KBM-7 (cell line): ENCODE measurements around the gene CDKAL1.

Experiments
- DNase-seq: peaks from one replicate; pipeline ENCODE4 v3.0.0-alpha.2; 2015
- in situ Hi-C: fragments of 300-500 bp; cut with MboI; formaldehyde crosslinking; loops from 2 replicates; pipeline ENCODE4 v1.14.3; 2020; ENCODE audit warnings: low sequenced_read_pairs, low pct_unique_long_range_greater_than_20kb, mixed read lengths

CDKAL1 gene

DNA sequence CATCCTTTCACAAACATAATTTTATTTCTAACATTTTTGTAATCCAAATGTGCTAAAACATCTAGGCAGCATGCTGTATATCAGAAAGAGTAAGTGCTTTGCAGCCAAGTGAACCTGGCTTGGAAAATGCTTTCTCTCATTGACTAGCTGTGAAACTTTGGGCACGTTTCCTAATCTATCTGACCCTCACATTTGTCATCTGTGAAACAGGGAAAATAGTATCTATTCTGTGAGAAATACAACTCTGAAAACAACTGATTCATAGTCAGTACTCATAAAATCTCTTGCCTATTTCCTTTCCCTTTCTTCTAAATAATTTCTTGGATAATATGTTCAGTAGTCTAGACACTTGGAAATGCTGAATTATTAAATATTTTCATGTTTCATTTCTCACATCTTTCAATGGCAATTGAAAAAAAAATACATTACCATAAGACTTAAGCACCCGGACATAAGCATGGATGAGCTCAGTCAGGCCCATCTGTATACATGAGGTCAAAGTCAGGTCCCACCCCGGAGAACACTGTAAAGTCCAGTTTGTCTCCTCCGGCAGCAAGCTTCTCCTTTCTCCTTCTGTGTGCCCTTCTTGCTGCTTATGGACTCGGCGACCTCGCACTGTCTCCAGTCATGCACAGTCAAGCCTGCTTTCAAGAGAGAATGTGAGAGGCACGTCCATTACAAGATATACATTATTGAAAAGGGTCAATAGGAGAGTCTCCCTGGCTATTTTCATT is 604.2 kb downstream of the CDKAL1 start:
- in situ Hi-C loops: no loop called here
- no peak for DNase-seq

DNA sequence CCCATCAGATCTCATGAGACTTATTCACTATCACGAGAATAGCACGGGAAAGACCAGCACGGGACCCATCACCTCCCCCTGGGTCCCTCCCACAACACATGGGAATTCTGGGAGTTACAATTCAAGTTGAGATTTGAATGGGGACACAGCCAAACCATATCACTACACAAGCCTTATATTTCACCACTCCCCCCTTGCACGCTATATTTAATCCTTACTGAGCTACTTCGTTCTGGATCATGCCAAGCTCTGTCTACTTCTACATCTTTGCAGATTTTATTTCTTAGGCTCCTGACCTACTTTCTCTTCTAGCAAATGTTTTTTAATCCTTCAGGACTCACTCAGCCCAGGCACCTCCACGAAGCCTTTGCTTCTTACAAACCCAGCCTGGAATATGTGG is 606.7 kb downstream of the CDKAL1 start:
- no peak for DNase-seq
- in situ Hi-C loops: no loop called here

DNA sequence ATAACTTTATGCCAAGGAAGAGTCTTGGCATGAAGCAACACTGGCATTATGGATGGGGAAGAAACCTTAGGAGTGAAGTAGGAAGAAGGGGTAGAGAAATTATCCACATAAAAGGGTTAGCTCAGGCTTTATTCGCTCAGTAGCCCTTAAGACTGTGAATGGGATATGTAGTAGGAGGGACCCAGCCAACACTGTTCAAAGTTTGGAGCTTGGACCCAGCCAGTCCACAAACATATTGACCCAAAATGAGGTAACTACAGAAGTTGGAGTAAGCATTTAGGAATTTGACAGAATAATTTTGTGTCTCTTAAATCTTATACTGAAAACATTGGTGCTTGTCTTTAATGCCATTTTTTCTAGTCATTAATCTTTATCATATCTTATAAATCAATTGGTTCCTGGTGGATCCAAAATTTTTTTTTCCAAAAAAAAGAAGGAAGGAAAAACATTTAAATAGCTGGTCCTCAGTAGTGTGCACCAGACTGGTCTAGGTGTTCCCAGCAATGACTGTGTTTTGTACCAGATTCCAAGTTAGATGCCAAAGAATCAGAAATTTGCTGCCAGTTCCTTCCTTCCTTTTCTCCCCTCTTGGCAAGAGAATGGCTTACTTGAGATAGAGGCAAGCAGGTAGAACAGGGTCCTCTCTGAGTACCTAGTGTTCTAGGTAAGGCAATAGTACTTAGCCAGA is 607.5 kb downstream of the CDKAL1 start:
- in situ Hi-C loops: no loop called here
- no peak for DNase-seq

DNA sequence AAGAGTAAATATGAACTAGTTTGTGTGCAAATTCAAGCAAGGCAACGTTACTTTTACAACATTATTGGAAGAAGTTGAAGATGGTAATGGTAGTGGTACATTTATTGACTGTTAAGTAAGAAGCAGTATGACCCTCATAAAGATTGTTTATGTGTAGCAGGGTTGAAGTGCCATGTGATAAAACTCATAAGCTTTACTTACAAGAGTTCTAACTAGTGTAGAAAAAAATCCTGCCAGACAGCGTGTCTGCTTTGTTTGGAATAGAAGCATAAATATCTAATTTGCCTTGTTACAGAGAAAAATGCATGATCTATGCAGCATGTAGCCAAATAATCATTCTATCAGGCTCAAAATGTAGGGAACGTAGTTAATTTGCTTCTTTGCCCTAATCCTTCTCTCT is 608.5 kb downstream of the CDKAL1 start:
- DNase-seq: no peak
- in situ Hi-C loops: no loop called here

DNA sequence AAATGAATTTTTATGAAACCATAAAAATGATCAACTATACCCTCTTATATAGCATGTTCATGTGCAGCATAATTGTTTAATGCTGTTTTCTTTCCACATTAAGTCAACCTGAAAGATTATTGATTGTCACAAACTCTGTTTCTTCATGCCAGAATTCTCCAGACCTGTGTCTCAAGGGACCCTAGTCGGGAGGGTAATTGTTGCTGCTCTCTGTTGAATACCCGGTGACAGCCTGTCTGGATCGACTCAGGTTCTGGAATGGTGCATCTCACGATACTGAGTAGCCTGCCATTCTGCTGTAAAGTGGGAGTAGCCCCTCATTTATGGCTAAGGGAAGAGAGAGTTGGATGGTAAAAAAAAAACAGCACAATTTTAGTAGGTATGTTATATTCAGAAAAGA is 609.4 kb downstream of the CDKAL1 start:
- in situ Hi-C loops: no loop called here
- no peak for DNase-seq

DNA sequence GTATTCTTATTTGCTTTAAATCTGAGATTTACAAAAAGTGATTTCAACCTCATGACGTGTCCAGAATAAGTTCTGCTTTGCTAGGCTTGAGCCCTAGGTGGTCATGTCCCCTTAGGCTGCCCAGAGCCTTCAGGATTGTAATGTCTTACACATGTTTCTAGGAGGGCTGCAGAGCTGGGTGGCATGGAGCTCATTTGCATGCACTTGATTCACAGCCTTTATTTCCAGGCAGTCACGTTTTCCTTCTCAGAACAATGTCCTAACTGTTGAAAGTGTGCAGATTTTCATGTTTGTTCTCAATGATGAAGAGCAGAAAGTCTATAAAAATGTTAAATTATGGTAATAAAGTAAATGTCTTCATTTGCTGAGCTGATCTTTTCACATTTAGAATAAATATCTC is 610.7 kb downstream of the CDKAL1 start:
- in situ Hi-C loops: no loop called here
- no peak for DNase-seq

DNA sequence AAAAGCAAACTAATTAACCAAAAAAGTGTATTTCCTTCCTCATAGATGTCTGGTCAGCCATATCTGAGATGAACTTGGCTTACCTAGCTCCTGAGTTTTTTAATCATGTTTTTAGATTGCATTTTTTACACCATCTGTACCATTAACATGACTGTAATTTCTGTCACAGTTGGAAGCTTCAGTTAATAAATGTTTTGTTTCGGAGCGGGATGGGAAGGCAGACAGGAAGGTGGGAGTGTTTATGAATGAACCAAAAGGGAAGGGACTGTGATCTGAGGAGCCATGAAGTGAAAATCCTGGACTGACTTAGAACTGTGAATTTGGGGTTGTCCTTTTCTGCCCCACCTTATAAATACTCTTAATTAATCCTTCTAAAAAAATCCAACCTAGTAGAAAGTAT is 613.7 kb downstream of the CDKAL1 start:
- DNase-seq: peak; percentile 12
- in situ Hi-C loops: no loop called here

DNA sequence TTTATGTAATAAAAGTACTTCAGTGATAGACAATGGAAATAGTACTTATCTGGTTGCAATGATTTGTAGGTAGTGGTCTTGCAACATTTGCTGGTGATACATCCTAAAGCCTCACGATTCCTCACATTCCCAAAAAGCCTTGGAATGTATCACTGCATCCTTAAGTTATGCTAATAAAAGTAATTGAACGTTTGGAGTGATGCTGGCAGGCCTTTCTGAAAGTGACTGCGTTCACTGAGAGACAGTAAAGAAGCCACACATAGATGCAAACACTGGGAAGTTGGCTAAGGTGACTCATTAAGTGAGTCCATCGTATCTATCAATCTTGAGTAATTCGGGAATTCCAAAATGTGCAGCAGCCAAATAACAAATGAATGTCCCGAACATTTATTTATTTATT is 615.2 kb downstream of the CDKAL1 start:
- no peak for DNase-seq
- in situ Hi-C loops: no loop called here

DNA sequence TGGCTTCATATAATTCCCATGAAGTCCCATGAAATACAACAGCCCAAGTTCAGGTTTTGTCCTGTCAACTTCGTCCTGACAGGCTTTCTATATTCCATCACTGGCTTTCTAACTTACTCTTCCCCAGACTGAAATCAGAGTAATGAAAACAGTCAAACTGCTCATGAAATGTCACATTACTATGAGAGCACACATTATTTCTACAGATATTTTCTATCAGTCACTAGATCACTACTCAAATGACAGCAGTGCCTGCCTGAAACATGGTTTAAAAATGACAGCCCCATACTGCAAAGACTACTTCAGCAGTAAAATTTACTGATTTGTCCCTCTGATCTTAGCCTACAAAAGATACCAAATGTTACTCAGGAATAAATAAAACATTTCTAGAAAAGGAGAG is 616.4 kb downstream of the CDKAL1 start:
- no peak for DNase-seq
- in situ Hi-C loops: no loop called here

DNA sequence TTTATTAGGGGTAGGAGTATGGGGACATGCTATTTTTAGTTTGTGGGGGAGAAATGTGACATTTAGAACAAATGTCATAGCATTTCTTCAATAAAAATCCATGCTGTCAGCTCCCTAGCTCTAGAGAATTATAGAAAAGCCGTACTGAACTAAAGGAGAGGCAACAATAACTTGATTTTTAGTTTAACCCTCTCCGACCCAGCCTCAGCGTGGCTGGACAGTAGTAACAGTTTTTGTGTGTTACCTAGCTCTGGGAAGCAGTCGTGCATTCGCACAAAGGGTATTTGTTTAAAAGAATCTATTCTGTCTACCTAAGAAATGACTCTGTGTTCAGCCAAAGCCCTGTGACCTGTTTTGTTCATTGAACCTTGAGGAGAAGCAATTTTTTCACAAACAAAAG is 616.9 kb downstream of the CDKAL1 start:
- in situ Hi-C loops: no loop called here

DNA sequence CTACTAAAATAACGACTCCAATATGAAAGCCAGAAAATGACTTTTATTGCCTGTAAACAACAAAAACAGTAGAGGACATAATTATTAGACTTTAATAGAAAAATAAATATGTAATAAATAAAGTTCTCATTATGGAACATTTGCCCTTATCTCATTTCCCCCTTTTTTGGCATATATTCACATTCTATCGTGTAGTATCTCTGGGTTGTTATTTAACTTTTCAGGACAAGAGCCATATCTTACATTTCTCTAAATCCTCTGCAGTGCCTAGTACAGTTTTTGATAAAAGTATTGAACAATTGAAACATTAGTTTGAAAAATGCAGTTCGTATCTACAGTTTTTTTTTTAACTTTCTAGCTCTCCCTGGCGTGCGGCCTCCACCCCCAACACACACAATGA is 617.3 kb downstream of the CDKAL1 start:
- in situ Hi-C loops: no loop called here
- DNase-seq: no peak

More for the DNA sequence above, 616.9 kb downstream of the CDKAL1 start:
- no peak for DNase-seq

DNA sequence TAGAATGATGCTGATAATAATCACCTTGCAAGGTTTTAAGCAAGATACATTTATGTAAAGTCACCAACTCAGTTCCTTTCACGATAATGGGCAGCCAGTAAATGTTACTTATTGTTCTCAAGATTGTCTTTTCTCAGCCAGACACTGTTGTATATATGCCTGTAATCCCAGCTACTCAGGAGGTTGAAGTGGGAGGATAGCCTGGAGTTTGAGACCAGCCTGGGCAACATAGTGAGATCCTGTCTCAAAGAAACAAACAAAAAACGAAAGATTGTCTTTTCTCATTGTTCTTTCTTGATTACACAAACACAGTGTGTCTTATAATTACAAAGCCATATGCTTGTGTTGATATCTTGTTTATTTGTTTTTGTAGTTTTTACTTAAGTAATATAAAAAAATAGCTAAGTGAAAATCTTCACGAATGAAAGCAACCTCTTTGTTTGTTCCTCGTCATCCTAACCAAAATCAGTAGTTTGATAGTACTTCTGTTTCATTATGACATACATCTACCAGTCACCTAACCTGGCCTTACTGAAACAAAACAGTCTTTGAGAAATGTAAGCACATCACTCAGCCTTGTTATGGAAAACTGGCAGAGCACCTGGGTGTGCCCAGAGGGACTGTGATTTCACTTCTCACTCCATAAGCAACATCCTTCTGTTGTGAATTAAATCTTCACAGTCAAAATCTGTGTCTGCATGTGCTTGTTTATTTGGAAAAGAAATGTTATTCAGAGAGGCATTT is 623.1 kb downstream of the CDKAL1 start:
- in situ Hi-C loops: no loop called here
- DNase-seq: no peak

DNA sequence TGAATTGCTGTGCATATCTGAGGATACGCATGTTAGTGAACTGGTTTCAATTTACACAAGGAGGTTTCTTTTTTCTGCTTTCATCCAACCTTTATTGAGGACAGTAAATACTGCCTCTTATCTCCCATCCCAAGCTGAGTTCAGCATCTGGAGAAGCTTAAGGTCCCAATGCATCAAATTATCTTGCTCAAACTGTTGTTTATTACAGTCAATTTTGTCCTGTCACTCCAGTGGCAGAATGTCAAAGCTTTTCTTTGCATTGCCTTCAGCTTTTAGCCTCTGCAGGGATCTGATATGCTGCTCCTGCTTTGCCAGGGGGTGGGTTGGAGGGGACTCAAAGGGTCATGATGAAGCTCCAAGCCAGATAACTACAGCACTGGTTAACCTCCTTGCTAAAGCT is 623.9 kb downstream of the CDKAL1 start:
- DNase-seq: no peak
- in situ Hi-C loops: no loop called here

DNA sequence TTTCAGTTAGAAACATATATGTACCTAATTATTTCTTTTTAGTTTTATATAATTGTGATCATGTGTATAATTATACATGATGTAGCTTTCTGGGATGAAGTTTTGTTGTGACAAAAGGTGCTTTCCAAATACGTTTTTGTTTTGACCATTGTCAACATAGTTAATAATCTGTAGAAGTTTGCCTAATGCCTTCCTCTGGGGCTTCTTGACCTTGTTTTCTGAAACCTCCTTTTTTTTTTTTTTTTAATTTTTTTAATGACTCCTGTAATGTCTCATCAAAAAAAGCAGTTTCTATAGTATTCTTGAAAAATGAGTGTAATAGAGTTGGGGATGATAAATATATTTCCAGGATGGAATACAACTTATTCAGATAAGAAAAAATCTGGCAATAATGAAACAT is 624.6 kb downstream of the CDKAL1 start:
- in situ Hi-C loops: no loop called here
- no peak for DNase-seq

DNA sequence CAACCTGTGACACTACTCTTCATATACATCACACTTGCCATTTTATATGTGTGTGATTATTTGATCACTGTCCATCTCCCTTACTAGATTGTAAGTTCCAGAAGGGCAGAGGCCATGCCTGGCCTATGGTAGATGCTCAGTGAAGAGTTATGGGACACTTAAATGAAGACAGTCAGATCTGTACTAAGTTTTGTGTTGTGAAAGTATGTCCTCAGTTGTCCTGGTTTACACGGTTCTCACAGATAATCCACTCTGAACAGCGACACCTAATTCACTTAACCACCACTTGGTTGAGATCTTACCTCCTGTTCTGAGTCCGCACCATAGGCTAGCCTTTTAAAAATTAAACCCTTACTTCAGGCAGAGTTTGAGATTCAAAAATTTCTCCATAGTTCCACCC is 625.2 kb downstream of the CDKAL1 start:
- DNase-seq: no peak
- in situ Hi-C loops: no loop called here

DNA sequence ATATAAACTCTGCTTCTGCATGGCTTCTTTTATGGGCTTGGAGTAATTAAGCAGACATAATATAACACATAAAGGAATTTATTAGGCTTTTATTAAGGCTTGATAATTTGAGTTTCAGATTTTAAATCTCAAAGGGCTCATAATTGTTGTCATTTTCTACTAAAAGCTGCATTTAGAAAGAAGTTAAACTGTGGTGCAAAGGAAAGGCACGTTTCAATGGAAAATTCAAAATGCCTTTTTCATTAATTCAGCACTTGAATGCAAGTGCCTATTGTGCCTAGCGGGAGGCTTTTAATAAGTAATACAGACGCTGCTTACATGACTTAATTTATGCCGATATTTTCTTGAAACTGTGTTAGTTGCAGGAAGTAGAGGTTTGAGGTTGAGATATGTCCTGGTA is 627.5 kb downstream of the CDKAL1 start:
- DNase-seq: no peak
- in situ Hi-C loops: no loop called here

DNA sequence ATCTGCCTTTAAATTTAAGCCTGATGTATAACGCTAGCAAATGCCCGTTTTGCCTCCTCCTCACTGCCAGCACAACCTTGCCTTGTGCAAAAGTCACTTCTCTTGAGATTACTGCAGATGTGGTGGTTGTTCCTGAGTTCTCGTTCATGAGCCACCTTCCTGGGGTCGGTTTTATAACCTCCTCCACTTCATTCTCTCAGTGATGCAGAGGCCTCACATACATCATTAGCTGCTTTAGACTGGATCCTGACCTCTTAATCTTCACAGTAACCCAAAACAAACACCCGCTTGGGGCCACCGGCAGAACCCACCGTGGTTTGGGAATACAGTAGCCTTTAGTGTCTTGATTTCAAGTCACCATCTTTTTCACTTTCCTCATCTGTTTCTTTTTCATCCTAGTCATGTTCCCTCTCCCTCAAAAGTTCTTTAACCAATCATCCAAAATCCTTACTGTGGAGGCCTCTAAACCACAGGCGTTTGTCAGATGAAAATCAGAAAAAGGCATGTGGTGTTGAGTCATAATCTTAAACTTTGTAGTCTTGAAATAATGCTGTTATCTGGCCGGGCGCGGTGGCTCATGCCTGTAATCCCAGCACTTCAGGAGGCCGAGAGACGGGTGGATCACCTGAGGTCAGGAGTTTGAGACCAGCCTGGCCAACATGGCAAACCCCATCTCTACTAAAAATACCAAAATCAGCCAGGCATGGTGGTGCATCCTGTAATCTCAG is 629.0 kb downstream of the CDKAL1 start:
- in situ Hi-C loops: no loop called here
- no peak for DNase-seq

DNA sequence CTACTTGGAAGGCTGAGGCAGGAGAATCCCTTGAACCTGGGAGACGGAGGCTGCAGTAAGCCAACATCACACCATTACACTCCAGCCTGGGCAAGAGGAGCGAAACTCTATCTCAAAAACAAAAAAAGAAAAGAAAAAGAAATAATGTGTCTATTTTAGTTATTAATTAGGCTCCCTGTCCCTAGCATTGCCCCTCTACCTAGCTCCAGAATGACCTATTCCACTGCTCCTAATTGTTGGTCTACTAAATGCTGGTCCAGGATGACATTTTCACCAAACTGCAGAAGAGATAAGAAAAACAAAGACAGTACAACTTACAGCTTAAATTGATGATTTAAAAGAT is 629.6 kb downstream of the CDKAL1 start:
- in situ Hi-C loops: no loop called here
- no peak for DNase-seq

DNA sequence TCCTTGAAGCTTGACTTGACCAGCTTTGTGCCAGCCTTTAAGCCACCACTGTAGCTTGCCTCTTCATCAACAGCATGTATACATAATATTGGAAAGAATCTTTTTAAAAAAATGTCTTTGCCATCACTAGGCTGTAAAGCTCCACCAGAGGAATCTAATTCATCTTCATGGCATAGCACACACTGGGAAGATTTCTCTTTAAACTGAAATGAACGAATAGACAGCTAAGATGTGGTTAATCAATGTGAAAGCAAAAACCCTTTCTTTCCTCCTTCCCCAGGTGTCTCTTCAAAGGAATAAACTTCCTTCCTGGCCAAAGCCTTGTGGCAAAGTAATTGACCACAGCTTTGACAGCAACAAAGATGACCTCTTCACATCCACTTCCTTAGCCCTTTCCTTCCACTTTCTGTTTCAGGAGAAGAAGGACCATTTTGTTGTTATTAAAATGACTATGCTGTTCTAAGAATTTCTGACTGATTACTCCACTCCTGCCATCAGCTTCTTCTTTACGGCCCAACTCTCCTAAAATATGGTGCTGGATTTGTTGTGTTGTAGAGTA is 630.6 kb downstream of the CDKAL1 start:
- in situ Hi-C loops: no loop called here
- DNase-seq: peak; percentile 12

DNA sequence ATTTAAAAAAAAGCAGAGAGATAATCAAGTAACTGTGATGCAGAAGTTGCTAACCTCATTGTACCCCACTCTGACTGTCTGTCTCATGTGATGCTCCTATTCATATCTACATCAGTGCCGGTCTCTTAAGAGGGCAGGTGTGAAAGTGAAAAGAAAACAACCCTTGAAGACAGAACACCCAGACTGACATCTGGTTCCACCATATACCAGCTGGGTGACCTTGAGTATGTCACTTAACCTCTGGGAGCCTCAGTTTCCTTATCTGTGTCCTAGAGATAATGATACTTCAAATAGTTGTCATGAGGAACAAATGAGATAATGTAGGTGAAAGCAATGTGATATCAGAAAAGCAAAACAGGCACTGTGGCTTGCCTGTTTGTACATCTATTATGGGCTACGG is 632.5 kb downstream of the CDKAL1 start:
- in situ Hi-C loops: no loop called here
- no peak for DNase-seq
